ENCODE measurements around the gene SH3PXD2B.

Gene SH3PXD2B

DNA sequence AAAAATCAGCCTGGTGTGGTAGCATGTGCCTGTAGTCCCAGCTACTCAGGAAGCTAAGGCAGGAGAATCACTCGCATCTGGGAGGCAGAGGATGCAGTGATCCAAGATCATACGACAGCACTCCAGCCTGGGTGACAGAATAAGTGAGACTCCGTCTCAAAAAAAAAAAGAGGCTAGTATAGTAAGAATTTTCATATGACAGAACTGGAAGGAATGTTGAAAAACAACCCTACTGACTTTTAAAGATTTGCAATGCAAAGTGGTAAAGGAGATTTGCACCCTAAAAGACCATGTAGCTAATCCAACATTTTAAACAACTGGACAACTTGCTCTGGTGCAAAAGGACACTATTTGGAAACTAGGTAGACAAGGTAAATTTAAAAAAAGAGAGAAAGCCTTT, 58.1 kb downstream of the SH3PXD2B start:
- TF ChIP-seq ZBTB7A (IDR thresholded peaks at IDR 0.05; ENCODE audit: low read depth): no peak
- no peak for TF ChIP-seq CEBPB (IDR thresholded peaks at IDR 0.05)
- TF ChIP-seq CREB1 (IDR thresholded peaks at IDR 0.05; ENCODE audit: low read depth): no peak
- TF ChIP-seq TCF12 (IDR thresholded peaks at IDR 0.05; ENCODE audit: low read depth): no peak

DNA sequence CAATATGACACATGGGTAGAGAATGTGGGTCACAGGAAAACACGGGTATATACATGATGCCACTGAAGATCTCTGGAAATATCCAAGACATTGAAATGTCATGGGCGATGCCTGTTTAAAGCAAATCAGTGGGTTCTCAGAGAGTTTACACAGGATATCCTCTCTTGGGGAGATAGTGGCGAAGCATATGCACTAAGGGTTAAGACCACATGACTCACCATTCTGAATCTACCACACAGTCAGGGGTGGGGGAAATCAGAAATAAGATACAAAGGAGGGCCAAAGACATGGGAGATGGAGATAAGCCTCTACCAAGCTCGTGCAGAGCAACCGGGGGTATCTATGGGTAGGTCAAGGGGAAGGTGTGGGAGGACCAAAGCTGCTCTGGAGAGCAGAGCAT, 58.8 kb downstream of the SH3PXD2B start:
- TF ChIP-seq, protein P1, sequence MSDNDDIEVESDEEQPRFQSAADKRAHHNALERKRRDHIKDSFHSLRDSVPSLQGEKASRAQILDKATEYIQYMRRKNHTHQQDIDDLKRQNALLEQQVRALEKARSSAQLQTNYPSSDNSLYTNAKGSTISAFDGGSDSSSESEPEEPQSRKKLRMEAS (IDR thresholded peaks at IDR 0.05): no peak
- TF ChIP-seq, protein P2, sequence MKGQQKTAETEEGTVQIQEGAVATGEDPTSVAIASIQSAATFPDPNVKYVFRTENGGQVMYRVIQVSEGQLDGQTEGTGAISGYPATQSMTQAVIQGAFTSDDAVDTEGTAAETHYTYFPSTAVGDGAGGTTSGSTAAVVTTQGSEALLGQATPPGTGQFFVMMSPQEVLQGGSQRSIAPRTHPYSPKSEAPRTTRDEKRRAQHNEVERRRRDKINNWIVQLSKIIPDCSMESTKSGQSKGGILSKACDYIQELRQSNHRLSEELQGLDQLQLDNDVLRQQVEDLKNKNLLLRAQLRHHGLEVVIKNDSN (IDR thresholded peaks at IDR 0.05): no peak
- no peak for TF ChIP-seq ZBTB7A (IDR thresholded peaks at IDR 0.05; ENCODE audit: low read depth)
- TF ChIP-seq EP300 (IDR thresholded peaks at IDR 0.05; ENCODE audit: borderline replicate concordance): no peak
- no peak for TF ChIP-seq TCF12 (IDR thresholded peaks at IDR 0.05; ENCODE audit: low read depth)
- TF ChIP-seq CEBPB (IDR thresholded peaks at IDR 0.05): no peak
- TF ChIP-seq TAF1 (IDR thresholded peaks at IDR 0.05; ENCODE audit: low read depth): no peak
- no peak for TF ChIP-seq CREB1 (IDR thresholded peaks at IDR 0.05; ENCODE audit: low read depth)
- TF ChIP-seq, protein P3, sequence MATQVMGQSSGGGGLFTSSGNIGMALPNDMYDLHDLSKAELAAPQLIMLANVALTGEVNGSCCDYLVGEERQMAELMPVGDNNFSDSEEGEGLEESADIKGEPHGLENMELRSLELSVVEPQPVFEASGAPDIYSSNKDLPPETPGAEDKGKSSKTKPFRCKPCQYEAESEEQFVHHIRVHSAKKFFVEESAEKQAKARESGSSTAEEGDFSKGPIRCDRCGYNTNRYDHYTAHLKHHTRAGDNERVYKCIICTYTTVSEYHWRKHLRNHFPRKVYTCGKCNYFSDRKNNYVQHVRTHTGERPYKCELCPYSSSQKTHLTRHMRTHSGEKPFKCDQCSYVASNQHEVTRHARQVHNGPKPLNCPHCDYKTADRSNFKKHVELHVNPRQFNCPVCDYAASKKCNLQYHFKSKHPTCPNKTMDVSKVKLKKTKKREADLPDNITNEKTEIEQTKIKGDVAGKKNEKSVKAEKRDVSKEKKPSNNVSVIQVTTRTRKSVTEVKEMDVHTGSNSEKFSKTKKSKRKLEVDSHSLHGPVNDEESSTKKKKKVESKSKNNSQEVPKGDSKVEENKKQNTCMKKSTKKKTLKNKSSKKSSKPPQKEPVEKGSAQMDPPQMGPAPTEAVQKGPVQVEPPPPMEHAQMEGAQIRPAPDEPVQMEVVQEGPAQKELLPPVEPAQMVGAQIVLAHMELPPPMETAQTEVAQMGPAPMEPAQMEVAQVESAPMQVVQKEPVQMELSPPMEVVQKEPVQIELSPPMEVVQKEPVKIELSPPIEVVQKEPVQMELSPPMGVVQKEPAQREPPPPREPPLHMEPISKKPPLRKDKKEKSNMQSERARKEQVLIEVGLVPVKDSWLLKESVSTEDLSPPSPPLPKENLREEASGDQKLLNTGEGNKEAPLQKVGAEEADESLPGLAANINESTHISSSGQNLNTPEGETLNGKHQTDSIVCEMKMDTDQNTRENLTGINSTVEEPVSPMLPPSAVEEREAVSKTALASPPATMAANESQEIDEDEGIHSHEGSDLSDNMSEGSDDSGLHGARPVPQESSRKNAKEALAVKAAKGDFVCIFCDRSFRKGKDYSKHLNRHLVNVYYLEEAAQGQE (IDR thresholded peaks at IDR 0.05; ENCODE audit: low read depth): no peak
- no peak for TF ChIP-seq FOXM1 (IDR thresholded peaks at IDR 0.05; ENCODE audit: borderline replicate concordance, low read depth)
- no peak for TF ChIP-seq EGR1 (IDR thresholded peaks at IDR 0.05)
- no peak for TF ChIP-seq RAD21 (IDR thresholded peaks at IDR 0.05; ENCODE audit: low read depth)
- no peak for TF ChIP-seq TEAD4 (IDR thresholded peaks at IDR 0.05)
- TF ChIP-seq YY1 (IDR thresholded peaks at IDR 0.05; ENCODE audit: low read depth): no peak
- no peak for TF ChIP-seq NFIC (IDR thresholded peaks at IDR 0.05)

DNA sequence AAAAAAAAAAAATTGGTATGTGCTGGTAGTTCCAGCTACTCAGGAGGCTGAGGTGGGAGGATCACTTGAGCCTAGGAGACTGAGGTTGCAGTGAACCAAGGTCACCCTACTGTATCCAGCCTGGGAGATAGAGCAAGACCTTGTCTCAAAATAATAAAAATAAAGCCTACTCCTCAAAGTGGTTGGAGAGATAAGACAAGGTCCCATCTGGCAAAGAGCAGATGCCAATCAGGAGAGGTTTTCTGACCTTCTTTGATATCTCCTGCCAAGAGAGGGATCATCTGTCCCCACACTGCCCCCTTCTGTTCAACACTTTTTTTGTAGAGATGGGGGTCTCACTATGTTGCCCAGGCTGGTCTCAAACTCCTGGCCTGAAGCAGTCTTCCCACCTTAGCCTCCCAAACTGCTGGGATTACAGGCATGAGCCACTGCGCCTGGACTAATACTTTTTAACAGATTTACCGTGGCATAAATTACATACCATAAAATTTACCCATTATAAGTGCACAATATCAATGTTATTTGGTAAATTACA, 64.7 kb downstream of the SH3PXD2B start:
- TF ChIP-seq RAD21 (IDR thresholded peaks at IDR 0.05; ENCODE audit: low read depth) (peak; percentile 21; the same call in 1 of the 2 replicates), TCF12 (IDR thresholded peaks at IDR 0.05; ENCODE audit: low read depth) (no peak)

DNA sequence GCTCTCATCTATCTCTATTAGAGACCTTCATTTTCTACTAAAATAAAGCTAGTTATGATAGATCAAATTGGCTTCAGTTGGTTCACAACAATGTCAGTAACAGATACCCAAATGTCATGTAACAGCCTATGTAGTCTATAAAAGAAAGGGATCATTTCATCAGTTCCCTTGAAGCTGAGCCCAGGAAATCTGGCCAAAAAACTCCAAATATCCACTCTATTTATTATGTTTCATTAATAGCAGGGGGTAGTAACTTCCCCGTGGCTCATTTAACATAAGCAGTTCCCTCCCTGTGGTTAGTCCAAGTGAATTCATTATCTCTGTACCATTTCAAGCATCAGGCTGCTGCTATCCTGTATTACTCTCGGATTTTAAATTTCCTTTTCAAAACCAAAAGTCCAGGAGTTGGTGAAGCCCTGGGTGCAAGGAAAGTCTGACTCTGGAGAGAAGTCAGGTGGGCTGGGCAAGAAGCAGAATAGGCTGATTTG, 66.0 kb downstream of the SH3PXD2B start:
- TF ChIP-seq FOXM1 (IDR thresholded peaks at IDR 0.05; ENCODE audit: borderline replicate concordance, low read depth): no peak
- TF ChIP-seq EGR1 (IDR thresholded peaks at IDR 0.05): no peak
- TF ChIP-seq NFIC (IDR thresholded peaks at IDR 0.05): no peak
- TF ChIP-seq TCF12 (IDR thresholded peaks at IDR 0.05; ENCODE audit: low read depth): no peak
- no peak for TF ChIP-seq EP300 (IDR thresholded peaks at IDR 0.05; ENCODE audit: borderline replicate concordance)
- TF ChIP-seq, protein P1 (IDR thresholded peaks at IDR 0.05): no peak

DNA sequence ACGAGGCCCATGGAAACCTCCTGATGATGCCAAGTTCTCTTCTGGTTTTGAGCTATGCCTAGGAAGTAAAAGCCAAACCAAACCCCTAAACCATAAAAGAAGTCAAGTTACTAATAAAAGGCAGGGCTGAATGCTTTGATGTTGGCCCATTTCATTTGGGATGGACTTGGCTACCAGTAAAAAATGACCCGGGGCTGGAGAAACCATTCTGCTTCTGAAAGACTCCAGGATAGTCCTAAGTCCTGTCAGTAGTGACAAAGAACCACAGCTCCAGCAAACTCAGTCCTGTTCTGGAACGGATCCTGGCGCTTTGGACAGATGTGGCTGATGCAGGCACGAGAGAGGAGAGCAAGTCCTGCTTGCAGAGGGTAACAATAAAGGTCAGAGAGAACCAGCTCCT, 68.6 kb downstream of the SH3PXD2B start:
- no peak for TF ChIP-seq YY1 (IDR thresholded peaks at IDR 0.05; ENCODE audit: low read depth)

DNA sequence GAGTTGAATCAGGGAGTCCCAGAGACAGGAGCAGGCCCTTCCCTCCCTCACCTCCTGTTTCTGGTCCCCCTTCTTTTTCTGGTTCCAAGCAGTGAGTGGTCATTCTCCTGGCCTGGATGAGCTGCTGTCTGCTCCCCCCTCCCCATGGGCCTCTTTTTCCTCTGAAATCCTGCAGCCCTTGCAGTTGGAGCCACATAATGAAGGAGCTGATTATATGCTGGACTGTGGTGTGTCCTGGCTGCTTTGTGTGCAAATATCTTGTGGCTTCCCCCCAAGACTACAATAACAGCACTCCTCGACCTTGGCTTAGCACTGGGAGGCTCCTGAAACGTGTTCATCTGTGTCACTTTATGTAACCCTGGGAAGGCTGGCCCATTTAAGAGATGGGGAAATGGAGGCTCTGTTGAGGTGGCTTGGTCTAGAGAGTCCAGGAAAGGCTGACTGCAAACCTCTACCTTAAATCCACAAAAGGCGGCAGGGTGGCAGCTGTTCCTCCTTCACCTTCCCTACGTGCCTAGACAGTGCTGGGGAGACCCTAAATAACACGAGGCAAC, 69.2 kb downstream of the SH3PXD2B start:
- TF ChIP-seq, protein P1 (IDR thresholded peaks at IDR 0.05): no peak
- TF ChIP-seq, protein P3 (IDR thresholded peaks at IDR 0.05; ENCODE audit: low read depth): no peak
- TF ChIP-seq CEBPB (IDR thresholded peaks at IDR 0.05) (no peak), YY1 (IDR thresholded peaks at IDR 0.05; ENCODE audit: low read depth) (no peak), TCF12 (IDR thresholded peaks at IDR 0.05; ENCODE audit: low read depth) (no peak), FOXM1 (IDR thresholded peaks at IDR 0.05; ENCODE audit: borderline replicate concordance, low read depth) (no peak), RAD21 (IDR thresholded peaks at IDR 0.05; ENCODE audit: low read depth) (no peak), CREB1 (IDR thresholded peaks at IDR 0.05; ENCODE audit: low read depth) (no peak), TEAD4 (IDR thresholded peaks at IDR 0.05) (no peak), ZBTB7A (IDR thresholded peaks at IDR 0.05; ENCODE audit: low read depth) (no peak), EGR1 (IDR thresholded peaks at IDR 0.05) (no peak), NFIC (IDR thresholded peaks at IDR 0.05) (no peak), EP300 (IDR thresholded peaks at IDR 0.05; ENCODE audit: borderline replicate concordance) (no peak), TAF1 (IDR thresholded peaks at IDR 0.05; ENCODE audit: low read depth) (no peak)
- TF ChIP-seq, protein P2 (IDR thresholded peaks at IDR 0.05): no peak
